ENCODE results near the gene MC1R.

DNA sequence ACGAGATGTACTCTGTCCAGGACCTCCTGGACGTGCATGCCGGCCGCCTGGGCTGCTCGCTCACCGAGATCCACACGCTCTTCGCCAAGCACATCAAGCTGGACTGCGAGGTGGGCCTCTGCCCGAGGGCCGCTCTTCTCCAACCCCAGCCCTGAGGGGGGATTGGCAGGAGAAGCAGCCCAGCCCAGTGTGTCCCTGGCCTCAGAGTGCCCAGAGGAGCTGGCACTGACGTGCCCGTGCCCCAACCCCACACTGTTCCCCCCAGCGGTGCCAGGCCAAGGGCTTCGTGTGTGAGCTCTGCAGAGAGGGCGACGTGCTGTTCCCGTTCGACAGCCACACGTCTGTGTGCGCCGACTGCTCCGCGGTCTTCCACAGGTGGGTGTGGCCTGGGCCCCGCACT lies 45.5 kb downstream of the MC1R start:
- TF ChIP-seq, protein P1, sequence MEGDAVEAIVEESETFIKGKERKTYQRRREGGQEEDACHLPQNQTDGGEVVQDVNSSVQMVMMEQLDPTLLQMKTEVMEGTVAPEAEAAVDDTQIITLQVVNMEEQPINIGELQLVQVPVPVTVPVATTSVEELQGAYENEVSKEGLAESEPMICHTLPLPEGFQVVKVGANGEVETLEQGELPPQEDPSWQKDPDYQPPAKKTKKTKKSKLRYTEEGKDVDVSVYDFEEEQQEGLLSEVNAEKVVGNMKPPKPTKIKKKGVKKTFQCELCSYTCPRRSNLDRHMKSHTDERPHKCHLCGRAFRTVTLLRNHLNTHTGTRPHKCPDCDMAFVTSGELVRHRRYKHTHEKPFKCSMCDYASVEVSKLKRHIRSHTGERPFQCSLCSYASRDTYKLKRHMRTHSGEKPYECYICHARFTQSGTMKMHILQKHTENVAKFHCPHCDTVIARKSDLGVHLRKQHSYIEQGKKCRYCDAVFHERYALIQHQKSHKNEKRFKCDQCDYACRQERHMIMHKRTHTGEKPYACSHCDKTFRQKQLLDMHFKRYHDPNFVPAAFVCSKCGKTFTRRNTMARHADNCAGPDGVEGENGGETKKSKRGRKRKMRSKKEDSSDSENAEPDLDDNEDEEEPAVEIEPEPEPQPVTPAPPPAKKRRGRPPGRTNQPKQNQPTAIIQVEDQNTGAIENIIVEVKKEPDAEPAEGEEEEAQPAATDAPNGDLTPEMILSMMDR (conservative IDR thresholded peaks at IDR 0.05; ENCODE audit: low read depth, low read length): no peak
- no peak for TF ChIP-seq EZH2 (IDR thresholded peaks at IDR 0.05; ENCODE audit: borderline replicate concordance, low read depth, low read length, poor library complexity, severe bottlenecking)
